Neuronal stem cell (in vitro differentiated cells): ENCODE measurements around the gene HHIPL2. TPM values are rescaled to one million over a fixed set of nuclear protein-coding genes. Genes with fewer than 3 reads are reported as not detected.
"Not testable (repeated sequence)": the region's sequence is repeated elsewhere in the genome, so short reads cannot be mapped to it uniquely, and the experiment has no call there.

ENCODE experiments used
- DNase-seq: peaks from one replicate; pipeline ENCODE4 v3.0.0-alpha.2; 2013; ENCODE audit warnings: low spot score
- H2AFZ ChIP-seq: one replicate; pipeline ENCODE4 v1.6.1; 2013; ENCODE audit warnings: mild to moderate bottlenecking, low read length, inconsistent platforms
- H2AK5ac ChIP-seq: 2 replicates; pipeline ENCODE4 v1.6.1; 2013; ENCODE audit warnings: low read depth, mild to moderate bottlenecking, inconsistent platforms, low read length, moderate library complexity, mixed read lengths
- H2BK120ac ChIP-seq: 2 replicates; pipeline ENCODE4 v1.6.1; 2013; ENCODE audit warnings: low read depth, mild to moderate bottlenecking, inconsistent platforms, low read length, moderate library complexity, mixed read lengths
- H2BK12ac ChIP-seq: one replicate; pipeline ENCODE4 v1.6.1; 2013; ENCODE audit warnings: low read length, inconsistent platforms
- H2BK15ac ChIP-seq: 2 replicates; pipeline ENCODE4 v1.6.1; 2013; ENCODE audit warnings: mild to moderate bottlenecking, low read length, inconsistent platforms, mixed read lengths
- H2BK5ac ChIP-seq: one replicate; pipeline ENCODE4 v1.6.1; 2013; ENCODE audit warnings: inconsistent platforms, mild to moderate bottlenecking, low read length, moderate library complexity
- H3K14ac ChIP-seq: one replicate; pipeline ENCODE4 v1.6.1; 2013; ENCODE audit warnings: low read length, inconsistent platforms
- H3K18ac ChIP-seq: 2 replicates; pipeline ENCODE4 v1.6.1; 2013; ENCODE audit warnings: low read length, inconsistent platforms
- H3K23ac ChIP-seq: 2 replicates; pipeline ENCODE4 v1.6.1; 2013; ENCODE audit warnings: low read depth, mild to moderate bottlenecking, mixed read lengths, low read length, inconsistent platforms; ENCODE audit not compliant: poor library complexity
- H3K27ac ChIP-seq: replicated peaks from 3 replicates; pipeline ENCODE4 v1.5.1; 2013; ENCODE audit warnings: low read length, inconsistent platforms
- H3K27me3 ChIP-seq, 3 experiments: 2 replicates each; pipeline ENCODE4 v1.6.1; 2013; ENCODE audit warnings: low read length in 3 of 3, mild to moderate bottlenecking in 2 of 3, inconsistent platforms in 1 of 3, low read depth in 1 of 3, mixed read lengths in 1 of 3, moderate library complexity in 1 of 3; ENCODE audit not compliant: control insufficient read depth in 3 of 3, insufficient read depth in 3 of 3
- H3K36me3 ChIP-seq, 2 donors: replicated peaks in 1 of 2; 2 replicates each; pipeline ENCODE4 v1.6.1; 2013; ENCODE audit warnings: low read length in 2 of 2; ENCODE audit not compliant: control insufficient read depth in 2 of 2, insufficient read depth in 2 of 2
- H3K4ac ChIP-seq: 2 replicates; pipeline ENCODE4 v1.6.1; 2013; ENCODE audit warnings: inconsistent platforms, mild to moderate bottlenecking, low read length, moderate library complexity
- H3K4me1 ChIP-seq, 2 donors: 1 replicate in 1 of 2; 2 replicates in 1 of 2; pipeline ENCODE4 v1.6.1; 2013; ENCODE audit warnings: low read length in 2 of 2, low read depth in 1 of 2; ENCODE audit not compliant: control insufficient read depth in 2 of 2, insufficient read depth in 1 of 2
- H3K4me2 ChIP-seq: one replicate; pipeline ENCODE4 v1.6.1; 2013; ENCODE audit warnings: mild to moderate bottlenecking, low read length, inconsistent platforms; ENCODE audit not compliant: insufficient read depth, poor library complexity, severe bottlenecking
- H3K4me3 ChIP-seq, 2 donors: 2 replicates each; pipeline ENCODE4 v1.5.1; 2013; ENCODE audit warnings: low read length in 2 of 2, mild to moderate bottlenecking in 2 of 2, inconsistent platforms in 1 of 2, moderate library complexity in 1 of 2
- H3K79me1 ChIP-seq: one replicate; pipeline ENCODE4 v1.6.1; 2013; ENCODE audit warnings: low read depth, mild to moderate bottlenecking, inconsistent platforms, low read length, moderate library complexity
- H3K9ac ChIP-seq: one replicate; pipeline ENCODE4 v1.6.1; 2013; ENCODE audit warnings: mild to moderate bottlenecking, low read depth, low read length, inconsistent platforms; ENCODE audit not compliant: poor library complexity
- H3K9me3 ChIP-seq, 2 donors: replicated peaks in 1 of 2; 2 replicates each; pipeline versions ENCODE3 to v1.6.1; 2013; ENCODE audit warnings: low read length in 2 of 2, mild to moderate bottlenecking in 2 of 2, inconsistent platforms in 1 of 2, low read depth in 1 of 2, mixed read lengths in 1 of 2, moderate library complexity in 1 of 2; ENCODE audit not compliant: control insufficient read depth in 2 of 2, insufficient read depth in 1 of 2
- H4K8ac ChIP-seq: one replicate; pipeline ENCODE4 v1.6.1; 2013; ENCODE audit warnings: low read depth, mild to moderate bottlenecking, inconsistent platforms, low read length, moderate library complexity
- H4K91ac ChIP-seq: one replicate; pipeline ENCODE4 v1.6.1; 2013; ENCODE audit warnings: low read length, low read depth, mild to moderate bottlenecking, inconsistent platforms; ENCODE audit not compliant: poor library complexity
- WGBS, 2 donors: extraction: QIAGEN DNeasy Blood & Tissue Kit; methylation state at CpG; one replicate each; pipeline ENCODE4 v1.1.7; 2013; ENCODE audit warnings: missing lambda C conversion rate in 2 of 2, mixed read lengths in 1 of 2; ENCODE audit not compliant: insufficient read length in 2 of 2, insufficient replicate concordance in 1 of 2; ENCODE audit errors: extremely low coverage in 2 of 2; 5-methylcytosine and 5-hydroxymethylcytosine counted together
- small RNA-seq: library from polyadenylated mRNA; stranded (forward); fragments of <200 nt; extraction: miRNeasy Mini kit (QIAGEN cat#:217004); gene quantifications from one replicate; pipeline ENCODE3, GENCODE V24; 2013; ENCODE audit not compliant: insufficient read depth

The HHIPL2 gene

GRCh38 chr1:222473717-222474116 lies 74.2 kb downstream of the HHIPL2 start:
- not testable (repeated sequence) for DNase-seq, H3K4me3 ChIP-seq, H3K4ac ChIP-seq, H3K27ac ChIP-seq, H4K8ac ChIP-seq, H3K23ac ChIP-seq, H3K4me1 ChIP-seq, H3K4me2 ChIP-seq, H3K14ac ChIP-seq, H3K36me3 ChIP-seq, H3K18ac ChIP-seq, H4K91ac ChIP-seq, H2BK5ac ChIP-seq, H2BK12ac ChIP-seq, H3K27me3 ChIP-seq, H3K79me1 ChIP-seq, H3K9ac ChIP-seq, H2AFZ ChIP-seq, H2AK5ac ChIP-seq, H2BK15ac ChIP-seq, H2BK120ac ChIP-seq, H3K9me3 ChIP-seq
- WGBS, 2 donors = no CpG with 5 or more reads among the region's 17 CpGs

- not testable (repeated sequence) for H3K4me1 ChIP-seq, H2BK120ac ChIP-seq, H3K27ac ChIP-seq, H3K14ac ChIP-seq, H3K36me3 ChIP-seq, H3K4me3 ChIP-seq, H3K27me3 ChIP-seq, H2BK12ac ChIP-seq, H3K23ac ChIP-seq, H3K9ac ChIP-seq, H2AFZ ChIP-seq, H3K4ac ChIP-seq, DNase-seq, H2BK15ac ChIP-seq, H2AK5ac ChIP-seq, H4K8ac ChIP-seq, H2BK5ac ChIP-seq, H4K91ac ChIP-seq, H3K4me2 ChIP-seq, H3K18ac ChIP-seq, H3K79me1 ChIP-seq, H3K9me3 ChIP-seq
- WGBS, 2 donors = no CpG with 5 or more reads among the region's 33 CpGs
Measured at GRCh38 chr1:222472776-222473540, 74.9 kb downstream of the HHIPL2 start.

Small RNAs within 50 kb of the gene (small RNA-seq; reads per million reads assigned to genes)
- not detected for gene RNU6-791P
